Stimulated activated CD8-positive, alpha-beta memory T cell treated with anti-CD3 and anti-CD28 coated beads, Interleukin-7, amount 100 ng/mL, for 4 hours (primary cell): Measurements from ENCODE around the gene HMGB4.

ENCODE experiments used
- DNase-seq, 2 donors: peaks; one replicate each; pipeline ENCODE4 v3.0.0-alpha.2; 2020; ENCODE audit warnings: low read depth in 2 of 2

Gene HMGB4

GRCh38 chr1:33848205-33848937 lies 15.5 kb upstream of the HMGB4 start:
- no peak for DNase-seq

GRCh38 chr1:33849211-33849610 lies 14.7 kb upstream of the HMGB4 start:
- DNase-seq, result no peak

GRCh38 chr1:33850481-33850880 lies 13.4 kb upstream of the HMGB4 start:
- DNase-seq, result no peak

- no peak for DNase-seq
These were observed 11.2 kb upstream of the HMGB4 start for GRCh38 chr1:33852711-33853110.

GRCh38 chr1:33853431-33853830 lies 10.4 kb upstream of the HMGB4 start:
- no peak for DNase-seq

GRCh38 chr1:33854091-33854490 lies 9.8 kb upstream of the HMGB4 start:
- no peak for DNase-seq

- DNase-seq, result no peak
These were observed 3.2 kb upstream of the HMGB4 start for GRCh38 chr1:33860671-33861070.

GRCh38 chr1:33864460-33865389 lies 846 bp downstream of the HMGB4 start:
- no peak for DNase-seq

GRCh38 chr1:33866281-33866680 lies 2.4 kb downstream of the HMGB4 start:
- no peak for DNase-seq

- no peak for DNase-seq
These were observed 3.8 kb downstream of the HMGB4 start for GRCh38 chr1:33867684-33868083.

GRCh38 chr1:33872275-33872674 lies 8.4 kb downstream of the HMGB4 start:
- no peak for DNase-seq

- no peak for DNase-seq
These were observed 8.8 kb downstream of the HMGB4 start for GRCh38 chr1:33872683-33873082.

GRCh38 chr1:33874636-33875035 lies 10.8 kb downstream of the HMGB4 start:
- no peak for DNase-seq

- no peak for DNase-seq
These were observed 12.0 kb downstream of the HMGB4 start for GRCh38 chr1:33875862-33876261.

- no peak for DNase-seq
These were observed 13.2 kb downstream of the HMGB4 start for GRCh38 chr1:33876970-33877650.

- no peak for DNase-seq
These were observed 14.5 kb downstream of the HMGB4 start for GRCh38 chr1:33878392-33878791.

GRCh38 chr1:33880305-33880704 lies 16.4 kb downstream of the HMGB4 start:
- no peak for DNase-seq

GRCh38 chr1:33886496-33886895 lies 22.6 kb downstream of the HMGB4 start:
- DNase-seq, result no peak

GRCh38 chr1:33893147-33893830 lies 29.4 kb downstream of the HMGB4 start:
- DNase-seq, result no peak

GRCh38 chr1:33895396-33895795 lies 31.5 kb downstream of the HMGB4 start:
- DNase-seq, result no peak

GRCh38 chr1:33895976-33896375 lies 32.1 kb downstream of the HMGB4 start:
- DNase-seq, result no peak
